Mammary epithelial cell (primary cell): ENCODE results near the gene BAX.

Experiments used
- CTCF ChIP-seq, 2 donors: IDR thresholded peaks in 1 of 2; conservative IDR thresholded peaks in 1 of 2; 2 replicates each; pipeline ENCODE4 v1.5.1; 2011 to 2012; ENCODE audit warnings: inconsistent platforms in 2 of 2, low read length in 2 of 2, mild to moderate bottlenecking in 2 of 2, control low read depth in 1 of 2, low read depth in 1 of 2; ENCODE audit not compliant: insufficient read depth in 1 of 2; ENCODE audit errors: extremely low read depth in 1 of 2
- EZH2 ChIP-seq: IDR thresholded peaks from 2 replicates; pipeline ENCODE4 v1.6.1; 2012; ENCODE audit warnings: low read length, inconsistent platforms, borderline replicate concordance

GRCh38 chr19:48953990-48954594, 583 bp upstream of the BAX start:
- TF ChIP-seq CTCF (conservative IDR thresholded peaks at IDR 0.05 in 1 of 2, IDR thresholded peaks at IDR 0.05 in 1 of 2; ENCODE audit: extremely low read depth in 1 of 2, insufficient read depth in 1 of 2, low read depth in 1 of 2, low read length in 2 of 2) (no peak), EZH2 (no peak)
